ENCODE data around the gene MEI1.

Gene MEI1

GRCh38 chr22:41826430-41827383 is 127.4 kb downstream of the MEI1 start:
- DNase-seq, result no peak
- TF ChIP-seq CTCF (IDR thresholded peaks at IDR 0.05; ENCODE audit: low read depth, low read length), result no peak
- Histone ChIP-seq H3K4me1 (peaks cover 25% of the 10 kb centered on the region), H3K27me3 (no peaks in the 10 kb centered on the region), H3K36me3 (peaks cover 7% of the 10 kb centered on the region), H3K9me3 (no peaks in the 10 kb centered on the region), H3K4me3 (ENCODE audit: low read depth, low read length) (no peak overlapping the region)

- Histone ChIP-seq H3K27me3 (no peaks in the 10 kb centered on the region), H3K4me3 (ENCODE audit: low read depth, low read length) (no peak overlapping the region), H3K4me1 (peaks cover 23% of the 10 kb centered on the region), H3K9me3 (no peaks in the 10 kb centered on the region), H3K36me3 (peaks cover 7% of the 10 kb centered on the region)
- TF ChIP-seq CTCF (IDR thresholded peaks at IDR 0.05; ENCODE audit: low read depth, low read length), result no peak
- DNase-seq, result no peak
These were observed 128.4 kb downstream of the MEI1 start for GRCh38 chr22:41827671-41828070.

GRCh38 chr22:41828516-41828915 is 129.2 kb downstream of the MEI1 start:
- H3K36me3 ChIP-seq, result peaks cover 7% of the 10 kb centered on the region
- H3K27me3 ChIP-seq, result no peaks in the 10 kb centered on the region
- H3K4me3 ChIP-seq (ENCODE audit: low read depth, low read length), result no peak overlapping the region
- no peak for TF ChIP-seq CTCF (IDR thresholded peaks at IDR 0.05; ENCODE audit: low read depth, low read length)
- H3K4me1 ChIP-seq, result peaks cover 23% of the 10 kb centered on the region
- no peaks in the 10 kb centered on the region for H3K9me3 ChIP-seq
- peak; percentile 33 for DNase-seq

- TF ChIP-seq CTCF (IDR thresholded peaks at IDR 0.05; ENCODE audit: low read depth, low read length), result no peak
- Histone ChIP-seq H3K27me3 (no peaks in the 10 kb centered on the region), H3K4me1 (peaks cover 23% of the 10 kb centered on the region), H3K36me3 (peaks cover 13% of the 10 kb centered on the region), H3K4me3 (ENCODE audit: low read depth, low read length) (no peak overlapping the region), H3K9me3 (no peaks in the 10 kb centered on the region)
- no peak for DNase-seq
These were observed 130.9 kb downstream of the MEI1 start for GRCh38 chr22:41830174-41830573.

- TF ChIP-seq CTCF (IDR thresholded peaks at IDR 0.05; ENCODE audit: low read depth, low read length), result no peak
- peaks cover 18% of the 10 kb centered on the region for H3K36me3 ChIP-seq
- H3K4me1 ChIP-seq, result peaks cover 19% of the 10 kb centered on the region
- no peak for DNase-seq
- no peaks in the 10 kb centered on the region for H3K27me3 ChIP-seq
- no peak overlapping the region for H3K4me3 ChIP-seq (ENCODE audit: low read depth, low read length)
- H3K9me3 ChIP-seq, result no peaks in the 10 kb centered on the region
These were observed 132.1 kb downstream of the MEI1 start for GRCh38 chr22:41831383-41831782.
